Posterior cingulate gyrus (tissue), 11 donors: Measurements from ENCODE around the gene C16orf82.

ENCODE experiments used
- DNase-seq, 10 donors: peaks; one replicate each; pipeline versions ENCODE4 v3.0.0 to v3.0.0-alpha.2; 2020 to 2021; ENCODE audit warnings: mixed read lengths in 3 of 10
- intact Hi-C: fragments of 100-400 bp; cut with DNase I; formaldehyde crosslinking; loops from one replicate; pipeline ENCODE4 v1.15.1; 2023

C16orf82 gene

GRCh38 chr16:27066668-27067537, at the start of gene C16orf82:
TSS of gene C16orf82 (plus strand) at chr16:27066927.
- peak in 3 of 10 donors; percentile 23 to 78 (median 48) for DNase-seq
- intact Hi-C loops = no loop called here

- intact Hi-C loops = no loop called here
- no peak for DNase-seq
Observed at GRCh38 chr16:27020031-27020430, 46.7 kb upstream of the C16orf82 start.

- no peak for DNase-seq
- intact Hi-C loops = no loop called here
Observed at GRCh38 chr16:27024010-27024409, 42.7 kb upstream of the C16orf82 start.

GRCh38 chr16:27025581-27025980, 41.1 kb upstream of the C16orf82 start:
- no peak for DNase-seq
- intact Hi-C loops = no loop called here

- DNase-seq = peak in 1 of 10 donors; percentile 9
Observed at GRCh38 chr16:27027971-27028370, 38.8 kb upstream of the C16orf82 start.

GRCh38 chr16:27028591-27029110, 38.1 kb upstream of the C16orf82 start:
- intact Hi-C loops = no loop called here

More at GRCh38 chr16:27027971-27028370, 38.8 kb upstream of the C16orf82 start:
- intact Hi-C loops = no loop called here

GRCh38 chr16:27029525-27029924, 37.2 kb upstream of the C16orf82 start:
- intact Hi-C loops = no loop called here
- DNase-seq = no peak

More at GRCh38 chr16:27028591-27029110, 38.1 kb upstream of the C16orf82 start:
- no peak for DNase-seq

GRCh38 chr16:27033281-27033979, 33.3 kb upstream of the C16orf82 start:
- no peak for DNase-seq
- intact Hi-C loops = no loop called here

GRCh38 chr16:27040732-27041131, 26.0 kb upstream of the C16orf82 start:
- no peak for DNase-seq
- intact Hi-C loops = no loop called here

- DNase-seq = no peak
- intact Hi-C loops = no loop called here
Observed at GRCh38 chr16:27046958-27047518, 19.7 kb upstream of the C16orf82 start.

- no peak for DNase-seq
- intact Hi-C loops = no loop called here
Observed at GRCh38 chr16:27048316-27048715, 18.4 kb upstream of the C16orf82 start.

- DNase-seq = peak in 1 of 10 donors; percentile 43
- intact Hi-C loops = no loop called here
Observed at GRCh38 chr16:27049117-27049516, 17.6 kb upstream of the C16orf82 start.

GRCh38 chr16:27052007-27052406, 14.7 kb upstream of the C16orf82 start:
- DNase-seq = peak in 3 of 10 donors; percentile 4 to 26 (median 15)
- intact Hi-C loops = no loop called here

GRCh38 chr16:27053996-27054395, 12.7 kb upstream of the C16orf82 start:
- DNase-seq = no peak
- intact Hi-C loops = no loop called here

- peak in 1 of 10 donors; percentile 71 for DNase-seq
- intact Hi-C loops = no loop called here
Observed at GRCh38 chr16:27058299-27058698, 8.4 kb upstream of the C16orf82 start.

GRCh38 chr16:27070776-27071175, 4.0 kb downstream of the C16orf82 start:
- intact Hi-C loops = no loop called here
- DNase-seq = peak in 1 of 10 donors; percentile 33

GRCh38 chr16:27073733-27074132, 7.0 kb downstream of the C16orf82 start:
- peak in 1 of 10 donors; percentile 55 for DNase-seq
- intact Hi-C loops = no loop called here

GRCh38 chr16:27080895-27081294, 14.2 kb downstream of the C16orf82 start:
- intact Hi-C loops = no loop called here
- DNase-seq = no peak

GRCh38 chr16:27083861-27084261, 17.1 kb downstream of the C16orf82 start:
- DNase-seq = peak in 1 of 10 donors; percentile 40
- intact Hi-C loops = no loop called here

GRCh38 chr16:27084307-27085028, 17.7 kb downstream of the C16orf82 start:
- intact Hi-C loops = no loop called here
- peak in 1 of 10 donors; percentile 39 for DNase-seq
